Measurements from ENCODE around the gene SHISA6. TPM values are rescaled to one million over a fixed set of nuclear protein-coding genes. Genes with fewer than 3 reads are reported as not detected.

Gene SHISA6
- total and polyA plus RNA-seq, 4 donors: not detected

GRCh38 chr17:11278992-11279270, 37.9 kb downstream of the SHISA6 start:
- H3K27ac ChIP-seq (ENCODE audit: low read depth in 1 of 2, low read length in 2 of 2): no peak overlapping the region
- H3K4me3 ChIP-seq (ENCODE audit: low read depth in 1 of 3, low read length in 3 of 3): no peak overlapping the region
- no peaks in the 10 kb centered on the region for H3K4me1 ChIP-seq (ENCODE audit: control insufficient read depth in 4 of 4, insufficient read depth in 4 of 4, low read length in 3 of 4)
- TF ChIP-seq ATF3 (IDR thresholded peaks at IDR 0.05) (no peak), NR2F2 (IDR thresholded peaks at IDR 0.05) (no peak), EGR1 (IDR thresholded peaks at IDR 0.05; ENCODE audit: low read depth in 2 of 2) (no peak), HNF4A (conservative IDR thresholded peaks at IDR 0.05) (no peak), YY1 (IDR thresholded peaks at IDR 0.05) (no peak), RXRA (IDR thresholded peaks at IDR 0.05) (no peak), RAD21 (IDR thresholded peaks at IDR 0.05) (no peak), FOXA2 (IDR thresholded peaks at IDR 0.05) (no peak), TAF1 (conservative IDR thresholded peaks at IDR 0.05) (no peak), ZBTB33 (IDR thresholded peaks at IDR 0.05) (no peak), JUND (IDR thresholded peaks at IDR 0.05) (no peak), FOXA1 (IDR thresholded peaks at IDR 0.05) (no peak), MAX (IDR thresholded peaks at IDR 0.05) (no peak), SP1 (IDR thresholded peaks at IDR 0.05) (no peak)
- WGBS: 45% methylated on average over 3 of the region's 3 CpGs
- peaks cover 0 to 4% (median 0%) of the 10 kb centered on the region in 4 donors for H3K27me3 ChIP-seq (ENCODE audit: control insufficient read depth in 4 of 4, insufficient read depth in 4 of 4, low read length in 3 of 4)
- H3K9me3 ChIP-seq (ENCODE audit: control insufficient read depth in 4 of 4, low read length in 3 of 4): peaks cover 0 to 5% (median 4%) of the 10 kb centered on the region in 4 donors
- no peak overlapping the region for H3K9ac ChIP-seq (ENCODE audit: low read depth in 1 of 2, low read length in 2 of 2)
- H3K36me3 ChIP-seq (ENCODE audit: control insufficient read depth in 4 of 4, insufficient read depth in 3 of 4, low read depth in 1 of 4, low read length in 3 of 4): no peaks in the 10 kb centered on the region
- no peak for DNase-seq (ENCODE audit: low spot score)

DNA sequence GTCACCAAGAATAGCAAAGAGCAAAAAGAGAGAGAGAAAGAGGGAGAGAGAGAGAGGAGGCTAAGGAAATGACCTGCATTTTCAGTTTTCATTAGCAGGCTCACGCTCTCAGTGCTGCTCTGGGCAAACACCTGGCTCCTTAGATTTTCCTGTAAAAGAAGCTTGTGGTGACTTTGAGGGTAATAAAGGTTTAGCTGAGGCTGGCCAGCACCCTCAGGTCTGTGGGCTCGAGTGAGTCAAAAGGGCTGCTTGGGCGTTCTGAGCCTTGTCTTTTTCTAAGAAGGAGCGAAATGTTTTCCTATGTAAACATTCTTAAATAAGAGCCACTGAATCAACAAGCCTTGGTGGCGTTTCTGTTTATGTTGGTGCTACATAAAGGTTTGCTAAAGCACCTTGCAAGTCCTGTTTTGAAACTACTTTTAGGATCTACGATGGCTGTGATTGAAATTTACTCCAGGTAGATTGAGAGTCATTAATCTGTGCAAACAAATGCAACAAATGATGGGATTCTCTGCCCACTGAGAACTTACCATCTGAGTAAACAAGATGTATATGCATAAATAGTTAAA, 38.8 kb downstream of the SHISA6 start:
- no peak for DNase-seq (ENCODE audit: low spot score)

More for the DNA sequence above, 38.8 kb downstream of the SHISA6 start:
- no peak overlapping the region for H3K9ac ChIP-seq (ENCODE audit: low read depth in 1 of 2, low read length in 2 of 2)
- H3K9me3 ChIP-seq (ENCODE audit: control insufficient read depth in 4 of 4, low read length in 3 of 4): peaks cover 0 to 7% (median 4%) of the 10 kb centered on the region in 4 donors
- no peak overlapping the region for H3K27ac ChIP-seq (ENCODE audit: low read depth in 1 of 2, low read length in 2 of 2)
- H3K4me3 ChIP-seq (ENCODE audit: low read depth in 1 of 3, low read length in 3 of 3): no peak overlapping the region
- 39% methylated on average over 6 of the region's 6 CpGs for WGBS
- peaks cover 0 to 5% (median 2%) of the 10 kb centered on the region in 4 donors for H3K27me3 ChIP-seq (ENCODE audit: control insufficient read depth in 4 of 4, insufficient read depth in 4 of 4, low read length in 3 of 4)
- no peaks in the 10 kb centered on the region for H3K36me3 ChIP-seq (ENCODE audit: control insufficient read depth in 4 of 4, insufficient read depth in 3 of 4, low read depth in 1 of 4, low read length in 3 of 4)
- no peak for TF ChIP-seq TAF1 (conservative IDR thresholded peaks at IDR 0.05)
- no peak for TF ChIP-seq FOXA2 (IDR thresholded peaks at IDR 0.05)
- no peak for TF ChIP-seq EGR1 (IDR thresholded peaks at IDR 0.05; ENCODE audit: low read depth in 2 of 2)
- TF ChIP-seq JUND (IDR thresholded peaks at IDR 0.05): no peak
- TF ChIP-seq YY1 (IDR thresholded peaks at IDR 0.05): no peak
- TF ChIP-seq CTCF (IDR thresholded peaks at IDR 0.05; ENCODE audit: low read depth, low read length, missing input control): no peak
- TF ChIP-seq SP1 (IDR thresholded peaks at IDR 0.05): no peak
- no peak for TF ChIP-seq HNF4A (conservative IDR thresholded peaks at IDR 0.05)
- no peak for TF ChIP-seq ATF3 (IDR thresholded peaks at IDR 0.05)
- TF ChIP-seq GABPA (IDR thresholded peaks at IDR 0.05 in 1 of 2, conservative IDR thresholded peaks at IDR 0.05 in 1 of 2): no peak
- TF ChIP-seq ZBTB33 (IDR thresholded peaks at IDR 0.05): no peak
- TF ChIP-seq RXRA (IDR thresholded peaks at IDR 0.05): no peak
- no peak for TF ChIP-seq RAD21 (IDR thresholded peaks at IDR 0.05)
- TF ChIP-seq HNF4G (IDR thresholded peaks at IDR 0.05): no peak
- no peak for TF ChIP-seq NR2F2 (IDR thresholded peaks at IDR 0.05)
- TF ChIP-seq MAX (IDR thresholded peaks at IDR 0.05): no peak
- TF ChIP-seq, protein P1, sequence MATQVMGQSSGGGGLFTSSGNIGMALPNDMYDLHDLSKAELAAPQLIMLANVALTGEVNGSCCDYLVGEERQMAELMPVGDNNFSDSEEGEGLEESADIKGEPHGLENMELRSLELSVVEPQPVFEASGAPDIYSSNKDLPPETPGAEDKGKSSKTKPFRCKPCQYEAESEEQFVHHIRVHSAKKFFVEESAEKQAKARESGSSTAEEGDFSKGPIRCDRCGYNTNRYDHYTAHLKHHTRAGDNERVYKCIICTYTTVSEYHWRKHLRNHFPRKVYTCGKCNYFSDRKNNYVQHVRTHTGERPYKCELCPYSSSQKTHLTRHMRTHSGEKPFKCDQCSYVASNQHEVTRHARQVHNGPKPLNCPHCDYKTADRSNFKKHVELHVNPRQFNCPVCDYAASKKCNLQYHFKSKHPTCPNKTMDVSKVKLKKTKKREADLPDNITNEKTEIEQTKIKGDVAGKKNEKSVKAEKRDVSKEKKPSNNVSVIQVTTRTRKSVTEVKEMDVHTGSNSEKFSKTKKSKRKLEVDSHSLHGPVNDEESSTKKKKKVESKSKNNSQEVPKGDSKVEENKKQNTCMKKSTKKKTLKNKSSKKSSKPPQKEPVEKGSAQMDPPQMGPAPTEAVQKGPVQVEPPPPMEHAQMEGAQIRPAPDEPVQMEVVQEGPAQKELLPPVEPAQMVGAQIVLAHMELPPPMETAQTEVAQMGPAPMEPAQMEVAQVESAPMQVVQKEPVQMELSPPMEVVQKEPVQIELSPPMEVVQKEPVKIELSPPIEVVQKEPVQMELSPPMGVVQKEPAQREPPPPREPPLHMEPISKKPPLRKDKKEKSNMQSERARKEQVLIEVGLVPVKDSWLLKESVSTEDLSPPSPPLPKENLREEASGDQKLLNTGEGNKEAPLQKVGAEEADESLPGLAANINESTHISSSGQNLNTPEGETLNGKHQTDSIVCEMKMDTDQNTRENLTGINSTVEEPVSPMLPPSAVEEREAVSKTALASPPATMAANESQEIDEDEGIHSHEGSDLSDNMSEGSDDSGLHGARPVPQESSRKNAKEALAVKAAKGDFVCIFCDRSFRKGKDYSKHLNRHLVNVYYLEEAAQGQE (IDR thresholded peaks at IDR 0.05): no peak
- no peak for TF ChIP-seq FOXA1 (IDR thresholded peaks at IDR 0.05)
- no peaks in the 10 kb centered on the region for H3K4me1 ChIP-seq (ENCODE audit: control insufficient read depth in 4 of 4, insufficient read depth in 4 of 4, low read length in 3 of 4)

All from liver (tissue), 9 donors.